ENCODE measurements around the gene GATAD2B. TPM values are rescaled to one million over a fixed set of nuclear protein-coding genes. Genes with fewer than 3 reads are reported as not detected.
A peak's percentile ranks its signal among the peaks of the same experiment; 100 is the strongest.

Gene GATAD2B
- 10 to 100 TPM; 52.3 to 67.8 TPM for total RNA-seq
- polyA plus RNA-seq: 1 to 10 TPM; 6.4 to 7.8 TPM
- long read RNA-seq, donor 1, full-length matches to known transcripts: 1 of 4 reads
- long read RNA-seq, donor 1, partial matches to known transcripts: 0 of 4 reads
- long read RNA-seq, donor 1, other reads (novel, unspliced or antisense): 3 of 4 reads
- long read RNA-seq, donor 2, full-length matches to known transcripts: 1 of 12 reads
- long read RNA-seq, donor 2, partial matches to known transcripts: 0 of 12 reads
- long read RNA-seq, donor 2, other reads (novel, unspliced or antisense): 11 of 12 reads

DNA sequence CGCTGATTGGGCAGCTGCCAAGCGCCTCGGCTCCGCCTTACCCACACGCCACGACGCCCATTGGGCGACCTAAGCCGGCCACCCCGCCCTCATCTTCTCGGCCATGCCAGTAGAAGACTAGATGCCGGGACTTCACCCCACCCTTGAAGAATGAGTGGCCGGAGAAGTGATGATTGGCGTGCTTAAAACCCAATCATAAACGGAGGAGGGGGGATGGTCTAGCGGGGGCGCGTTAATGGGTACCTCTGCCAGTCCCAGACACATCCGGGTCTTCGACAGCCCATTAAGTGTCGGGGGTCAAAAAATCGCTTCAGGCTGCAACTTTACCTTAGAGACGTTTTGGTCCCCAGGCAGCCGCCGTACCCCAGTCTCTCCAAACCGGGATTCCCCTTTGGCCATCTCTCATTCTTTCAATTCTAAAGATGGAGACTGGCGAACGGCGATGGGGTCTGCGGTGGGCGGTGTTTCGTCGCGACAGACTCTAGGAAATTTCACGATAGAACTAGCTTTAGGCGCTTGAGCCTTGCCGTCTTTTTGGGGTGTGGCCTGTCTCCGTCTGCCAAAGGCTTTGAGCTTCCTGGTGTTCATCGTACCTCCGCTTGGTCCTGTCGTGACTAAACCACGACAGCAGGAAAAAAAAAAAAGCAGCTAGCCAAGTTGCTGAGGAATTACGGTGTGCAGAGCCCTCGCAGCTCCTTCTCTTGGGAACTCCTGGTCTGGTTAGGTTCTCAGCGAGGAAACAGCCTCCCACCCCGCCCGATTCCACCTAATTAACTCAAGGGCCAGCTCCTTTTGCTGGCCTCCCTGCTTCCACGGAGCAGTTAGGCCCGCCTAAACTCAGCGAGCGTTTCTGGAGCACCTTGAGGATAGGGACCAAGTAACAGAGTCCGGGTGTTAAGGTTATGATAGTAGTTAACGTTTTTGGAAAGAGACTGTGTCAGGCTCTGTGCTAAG is at the start of gene GATAD2B:
TSS of gene GATAD2B (minus strand) at position 1 of the 954 bp plus-strand sequence. CDS start 94,625 bp downstream, outside the sequence.
- DNase-seq (peak; percentile 100), ATAC-seq (ENCODE audit: low FRiP score) (peak; percentile 98)
- WGBS, 2 donors: 1% methylated on average over 53 of the region's 53 CpGs
- Histone ChIP-seq H3K27ac (ENCODE audit: low read depth in 1 of 2, low read length in 2 of 2) (peak within 1 kb of the TSS; percentile 72 to 77), H3K27me3 (ENCODE audit: control insufficient read depth in 1 of 2, insufficient read depth in 2 of 2, low read length in 1 of 2) (no peaks in the 10 kb centered on the region), H3K4me1 (ENCODE audit: control insufficient read depth in 1 of 2, insufficient read depth in 2 of 2, low read length in 2 of 2) (peaks cover 0 to 4% of the 10 kb centered on the region in 2 donors), H3K36me3 (ENCODE audit: control insufficient read depth in 1 of 2, insufficient read depth in 2 of 2, low read length in 1 of 2) (no peaks in the 10 kb centered on the region), H3K9me3 (ENCODE audit: control insufficient read depth, low read length) (no peaks in the 10 kb centered on the region), H3K4me3 (ENCODE audit: low read length in 2 of 2) (peak within 1 kb of the TSS; percentile 82 to 91)
- intact Hi-C loops (cut with DNase I): loop anchor here (1.0 to 10.0 kb wide), 3 partner anchors 22 to 64 kb away; partner anchors contain the start of gene RAB13 (in 2 of the 2)

DNA sequence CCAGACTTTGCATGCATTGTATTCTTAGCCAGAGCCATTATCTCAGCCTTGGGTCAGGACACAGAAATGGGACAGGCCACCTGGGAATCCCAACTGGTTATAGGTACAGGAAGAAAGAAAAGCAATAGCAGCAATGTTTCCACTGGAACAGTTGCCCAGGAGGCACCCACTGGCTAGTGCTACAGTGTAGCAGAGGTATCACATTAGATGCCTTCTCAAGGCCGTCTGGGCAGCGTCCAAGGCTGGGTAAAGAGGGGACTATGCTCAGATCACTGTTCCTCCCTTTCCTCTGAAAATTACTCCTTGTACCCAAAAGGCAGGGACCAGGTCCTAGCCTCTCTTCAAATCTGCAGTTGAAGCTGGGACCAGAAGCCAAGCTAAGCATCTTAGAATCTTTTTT is 47.6 kb upstream of the GATAD2B start:
- H3K9me3 ChIP-seq (ENCODE audit: control insufficient read depth, low read length): no peaks in the 10 kb centered on the region
- no peaks in the 10 kb centered on the region for H3K27me3 ChIP-seq (ENCODE audit: control insufficient read depth in 1 of 2, insufficient read depth in 2 of 2, low read length in 1 of 2)
- no peak overlapping the region for H3K27ac ChIP-seq (ENCODE audit: low read depth in 1 of 2, low read length in 2 of 2)
- intact Hi-C loops (cut with DNase I): no loop called here
- no peak for ATAC-seq (ENCODE audit: low FRiP score)
- 85 to 96% methylated on average over 2 of the region's 2 CpGs for WGBS, 2 donors
- peak in 1 of 2 donors; percentile 17 for DNase-seq
- no peaks in the 10 kb centered on the region for H3K4me1 ChIP-seq (ENCODE audit: control insufficient read depth in 1 of 2, insufficient read depth in 2 of 2, low read length in 2 of 2)
- H3K4me3 ChIP-seq (ENCODE audit: low read length in 2 of 2): no peak overlapping the region
- peaks cover 0 to 2% of the 10 kb centered on the region in 2 donors for H3K36me3 ChIP-seq (ENCODE audit: control insufficient read depth in 1 of 2, insufficient read depth in 2 of 2, low read length in 1 of 2)

DNA sequence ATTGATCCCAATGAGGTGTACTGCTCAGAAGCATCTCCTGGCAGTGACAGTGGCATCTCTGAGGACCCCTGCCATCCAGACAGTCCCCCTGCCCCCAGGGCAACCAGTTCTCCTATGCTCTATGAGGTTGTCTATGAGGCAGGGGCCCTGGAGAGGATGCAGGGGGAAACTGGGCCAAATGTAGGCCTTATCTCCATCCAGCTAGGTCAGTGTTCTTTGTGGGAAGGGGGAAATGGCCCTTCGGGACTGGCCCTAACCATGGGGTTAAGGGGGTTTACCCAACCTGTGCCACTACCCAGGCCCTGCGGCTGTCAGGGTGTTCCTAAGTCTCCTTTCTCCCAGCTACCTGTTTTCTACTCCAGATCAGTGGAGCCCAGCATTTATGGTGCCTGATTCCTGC is 46.2 kb upstream of the GATAD2B start:
- Histone ChIP-seq H3K9me3 (ENCODE audit: control insufficient read depth, low read length) (no peaks in the 10 kb centered on the region), H3K4me1 (ENCODE audit: control insufficient read depth in 1 of 2, insufficient read depth in 2 of 2, low read length in 2 of 2) (no peaks in the 10 kb centered on the region), H3K36me3 (ENCODE audit: control insufficient read depth in 1 of 2, insufficient read depth in 2 of 2, low read length in 1 of 2) (no peaks in the 10 kb centered on the region), H3K27me3 (ENCODE audit: control insufficient read depth in 1 of 2, insufficient read depth in 2 of 2, low read length in 1 of 2) (no peaks in the 10 kb centered on the region), H3K27ac (ENCODE audit: low read depth in 1 of 2, low read length in 2 of 2) (no peak overlapping the region), H3K4me3 (ENCODE audit: low read length in 2 of 2) (no peak overlapping the region)
- intact Hi-C loops (cut with DNase I): loop anchor here in 1 of 2 donors (1.0 kb wide), 1 partner anchor 147 kb away; no protein-coding TSS in a partner anchor
- DNase-seq (no peak), ATAC-seq (ENCODE audit: low FRiP score) (no peak)
- WGBS, 2 donors: 84 to 92% methylated on average over 2 of the region's 2 CpGs

DNA sequence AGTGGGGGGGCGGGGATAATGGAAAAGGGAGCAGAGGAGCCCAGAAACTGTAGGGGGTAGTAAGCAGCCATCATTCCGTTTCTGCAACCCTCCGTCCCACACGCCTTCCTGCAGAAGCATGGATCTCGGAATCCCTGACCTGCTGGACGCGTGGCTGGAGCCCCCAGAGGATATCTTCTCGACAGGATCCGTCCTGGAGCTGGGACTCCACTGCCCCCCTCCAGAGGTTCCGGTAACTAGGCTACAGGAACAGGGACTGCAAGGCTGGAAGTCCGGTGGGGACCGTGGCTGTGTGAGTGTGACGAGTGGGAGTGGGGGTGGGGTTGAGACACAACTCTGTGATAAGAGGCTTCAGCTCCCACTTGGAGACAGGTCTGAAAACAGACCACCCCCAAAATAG is 45.6 kb upstream of the GATAD2B start:
- no peaks in the 10 kb centered on the region for H3K27me3 ChIP-seq (ENCODE audit: control insufficient read depth in 1 of 2, insufficient read depth in 2 of 2, low read length in 1 of 2)
- peak overlapping the region; percentile 46 to 68 for H3K4me3 ChIP-seq (ENCODE audit: low read length in 2 of 2)
- DNase-seq (peak in 1 of 2 donors; percentile 47), ATAC-seq (ENCODE audit: low FRiP score) (no peak)
- no peak overlapping the region for H3K27ac ChIP-seq (ENCODE audit: low read depth in 1 of 2, low read length in 2 of 2)
- intact Hi-C loops (cut with DNase I): loop anchor here in 1 of 2 donors (1.0 kb wide), 1 partner anchor 146 kb away; no protein-coding TSS in a partner anchor
- no peaks in the 10 kb centered on the region for H3K36me3 ChIP-seq (ENCODE audit: control insufficient read depth in 1 of 2, insufficient read depth in 2 of 2, low read length in 1 of 2)
- no peaks in the 10 kb centered on the region for H3K9me3 ChIP-seq (ENCODE audit: control insufficient read depth, low read length)
- 13% methylated on average over 12 to 13 of the region's 13 CpGs for WGBS, 2 donors
- no peaks in the 10 kb centered on the region for H3K4me1 ChIP-seq (ENCODE audit: control insufficient read depth in 1 of 2, insufficient read depth in 2 of 2, low read length in 2 of 2)

DNA sequence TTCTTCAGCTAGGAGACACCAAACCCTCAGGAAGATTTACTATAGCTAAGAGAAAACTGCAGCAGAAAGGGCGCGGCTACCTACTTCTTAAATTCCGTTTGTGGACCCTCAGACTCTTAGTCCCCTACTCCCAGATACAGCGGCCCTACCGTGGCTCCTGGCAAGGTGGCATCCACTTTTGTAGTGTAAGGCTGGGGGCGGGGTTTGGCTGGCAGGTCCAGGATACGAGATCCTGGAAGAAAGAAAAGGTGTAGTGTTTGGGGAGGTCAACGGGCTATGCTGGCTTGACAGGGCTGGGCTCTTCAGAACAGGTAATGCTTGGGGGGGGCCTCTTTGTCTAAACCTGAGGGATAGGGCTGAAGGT is 45.2 kb upstream of the GATAD2B start:
- 0 to 1% methylated on average over 8 of the region's 8 CpGs for WGBS, 2 donors
- intact Hi-C loops (cut with DNase I): loop anchor here in 1 of 2 donors (1.0 kb wide), 1 partner anchor 146 kb away; no protein-coding TSS in a partner anchor
- no peaks in the 10 kb centered on the region for H3K27me3 ChIP-seq (ENCODE audit: control insufficient read depth in 1 of 2, insufficient read depth in 2 of 2, low read length in 1 of 2)
- no peaks in the 10 kb centered on the region for H3K9me3 ChIP-seq (ENCODE audit: control insufficient read depth, low read length)
- ATAC-seq (ENCODE audit: low FRiP score) (no peak), DNase-seq (peak in 1 of 2 donors; percentile 62)
- H3K4me3 ChIP-seq (ENCODE audit: low read length in 2 of 2): peak overlapping the region; percentile 46 to 68
- no peaks in the 10 kb centered on the region for H3K4me1 ChIP-seq (ENCODE audit: control insufficient read depth in 1 of 2, insufficient read depth in 2 of 2, low read length in 2 of 2)
- peak overlapping the region in 1 of 2 donors; percentile 61 for H3K27ac ChIP-seq (ENCODE audit: low read depth in 1 of 2, low read length in 2 of 2)
- no peaks in the 10 kb centered on the region for H3K36me3 ChIP-seq (ENCODE audit: control insufficient read depth in 1 of 2, insufficient read depth in 2 of 2, low read length in 1 of 2)

DNA sequence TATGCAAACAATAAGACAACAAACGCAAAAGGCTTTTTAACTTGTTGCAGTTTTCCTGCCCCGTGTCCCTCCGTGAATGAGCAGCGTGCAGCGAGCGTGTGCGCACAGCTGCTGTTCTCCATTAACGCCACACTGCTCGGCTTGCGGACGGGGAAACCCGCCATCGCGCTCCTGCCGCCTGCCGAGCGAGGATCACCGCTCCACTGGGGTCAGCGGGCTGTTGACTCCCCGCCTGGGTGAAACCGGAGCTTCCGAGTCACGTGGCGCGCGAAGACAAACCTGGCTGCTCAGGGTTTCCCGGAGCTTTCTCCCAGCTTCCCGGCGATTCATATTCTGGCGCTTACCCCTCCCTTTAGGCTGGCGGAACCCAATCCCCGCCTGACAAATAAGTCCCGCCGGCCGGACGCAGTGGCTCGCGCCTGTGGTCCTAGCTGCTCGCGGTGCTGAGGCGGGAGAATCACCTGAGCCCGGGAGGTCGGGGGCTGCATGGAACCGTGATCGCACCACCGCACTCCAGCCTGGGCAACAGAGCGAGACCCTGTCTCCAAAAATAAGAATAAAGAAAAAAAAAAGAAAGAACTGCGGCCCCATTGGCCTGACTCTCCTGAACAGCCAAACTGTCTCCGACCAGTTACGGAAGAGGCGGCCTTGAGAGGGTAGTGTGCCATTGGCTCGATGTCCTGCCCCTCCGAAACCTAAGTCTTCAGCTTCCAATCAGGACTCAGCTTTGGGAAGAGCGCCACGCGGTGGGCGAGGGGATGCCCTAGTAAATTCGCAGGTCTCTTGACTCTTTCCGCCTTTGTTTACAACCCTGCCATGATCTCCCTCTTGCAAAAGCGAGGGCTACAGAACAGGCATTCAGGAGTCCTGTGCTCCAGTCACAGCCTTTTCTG is 44.6 kb upstream of the GATAD2B start, which contains the start of gene CREB3L4:
TSS of gene CREB3L4 (plus strand) at position 796 of the 893 bp plus-strand sequence. CDS start 624 bp downstream, outside the sequence.
- intact Hi-C loops (cut with DNase I): no loop called here
- Histone ChIP-seq H3K4me1 (ENCODE audit: control insufficient read depth in 1 of 2, insufficient read depth in 2 of 2, low read length in 2 of 2) (no peaks in the 10 kb centered on the region), H3K36me3 (ENCODE audit: control insufficient read depth in 1 of 2, insufficient read depth in 2 of 2, low read length in 1 of 2) (no peaks in the 10 kb centered on the region), H3K27me3 (ENCODE audit: control insufficient read depth in 1 of 2, insufficient read depth in 2 of 2, low read length in 1 of 2) (no peaks in the 10 kb centered on the region), H3K4me3 (ENCODE audit: low read length in 2 of 2) (peak within 1 kb of the TSS; percentile 46 to 68), H3K9me3 (ENCODE audit: control insufficient read depth, low read length) (no peaks in the 10 kb centered on the region), H3K27ac (ENCODE audit: low read depth in 1 of 2, low read length in 2 of 2) (peak within 1 kb of the TSS in 1 of 2 donors; percentile 72)
- ATAC-seq (ENCODE audit: low FRiP score): peak; percentile 93
- peak; percentile 94 to 96 for DNase-seq
- 0% methylated on average over 60 of the region's 60 CpGs for WGBS, 2 donors

DNA sequence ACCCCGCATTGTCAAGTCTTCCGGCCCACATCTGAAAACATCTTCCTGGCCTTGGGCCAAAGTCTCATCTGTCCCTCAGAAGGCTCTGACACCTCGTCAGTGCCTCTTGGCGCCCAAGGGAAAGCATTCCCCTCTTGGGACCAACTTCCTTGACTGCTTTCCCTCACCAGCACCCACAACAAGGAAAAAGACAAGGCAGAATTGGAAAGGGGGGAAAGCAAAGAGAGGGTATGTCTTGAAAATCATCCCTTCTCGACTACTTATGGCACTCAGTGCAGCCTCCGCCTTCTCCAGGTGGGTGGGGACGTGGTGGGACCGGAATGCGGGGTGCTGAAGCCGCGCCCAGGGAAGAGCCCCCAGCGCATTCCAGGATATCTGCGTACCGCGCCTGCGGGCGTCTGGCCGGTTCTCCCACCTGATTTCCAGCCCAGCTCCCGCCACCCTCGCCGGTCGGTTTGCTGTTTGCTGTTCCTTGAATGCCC is 41.1 kb upstream of the GATAD2B start:
- Histone ChIP-seq H3K36me3 (ENCODE audit: control insufficient read depth in 1 of 2, insufficient read depth in 2 of 2, low read length in 1 of 2) (peaks cover 0 to 3% of the 10 kb centered on the region in 2 donors), H3K27me3 (ENCODE audit: control insufficient read depth in 1 of 2, insufficient read depth in 2 of 2, low read length in 1 of 2) (no peaks in the 10 kb centered on the region), H3K9me3 (ENCODE audit: control insufficient read depth, low read length) (no peaks in the 10 kb centered on the region), H3K4me3 (ENCODE audit: low read length in 2 of 2) (peak overlapping the region; percentile 63 to 73), H3K27ac (ENCODE audit: low read depth in 1 of 2, low read length in 2 of 2) (peak overlapping the region in 1 of 2 donors; percentile 73), H3K4me1 (ENCODE audit: control insufficient read depth in 1 of 2, insufficient read depth in 2 of 2, low read length in 2 of 2) (peaks cover 0 to 2% of the 10 kb centered on the region in 2 donors)
- no peak for DNase-seq
- WGBS, 2 donors: 0 to 2% methylated on average over 22 of the region's 22 CpGs
- no peak for ATAC-seq (ENCODE audit: low FRiP score)
- intact Hi-C loops (cut with DNase I): no loop called here

Measured in aorta (tissue), 5 donors.